Measurements from ENCODE around the gene CHIT1.

DNA sequence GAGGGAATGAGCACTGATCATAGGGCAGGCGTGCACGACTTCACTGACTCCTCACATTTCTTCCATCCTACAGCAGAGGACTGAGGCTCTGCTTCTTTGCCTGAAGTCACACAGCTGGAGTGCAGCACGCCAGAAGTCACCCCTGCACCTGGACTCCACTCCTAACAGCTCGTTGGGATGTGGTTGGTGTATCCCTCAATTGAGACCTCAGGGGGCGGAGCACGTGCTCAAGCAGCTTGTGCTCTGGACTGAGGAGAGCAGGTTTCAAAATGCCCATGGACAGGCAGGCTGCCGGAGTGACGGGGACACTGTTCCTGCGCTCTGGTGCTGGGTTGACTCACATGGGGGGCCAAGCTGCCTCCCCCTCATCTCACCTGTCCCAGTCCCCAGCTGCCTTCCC lies 13.9 kb downstream of the CHIT1 start:
- TF ChIP-seq POLR2A (IDR thresholded peaks at IDR 0.05) (no peak), POLR2AphosphoS5 (IDR thresholded peaks at IDR 0.05) (no peak)
